ENCODE measurements around the gene SCARB1. TPM values are rescaled to one million over a fixed set of nuclear protein-coding genes. Genes with fewer than 3 reads are reported as not detected.
A peak's percentile ranks its signal among the peaks of the same experiment; 100 is the strongest.

SCARB1 gene
- total and polyA plus RNA-seq, 2 of the 13 experiments (the other 11 are each of a cell fraction or from before 2014, with no cell fraction given) = 63.4 to 160 TPM

GRCh38 chr12:124767066-124767821 is 96.4 kb downstream of the SCARB1 start:
- intact Hi-C loops (cut with micrococcal nuclease; ENCODE audit: unreplicated experiment) = no loop called here
- in situ Hi-C loops (cut with HindIII; ENCODE audit: extremely low pct_ligation_motif_present, low pct_unique_long_range_greater_than_20kb) = loop anchor here (5.0 to 10.0 kb wide), 2 partner anchors 200 to 412 kb away; partner anchors contain the start of gene NCOR2
- BruUV-seq (replicated peaks) = no TSS peak
- FAIRE-seq = peak; percentile 77
- POLR2A ChIA-PET = no interaction called here
- H3K9me3 ChIP-seq (ENCODE audit: low read length) = peaks cover 15% of the 10 kb centered on the region
- H3K27ac ChIP-seq (ENCODE audit: extremely low read length, insufficient read depth, low read length) = no peak overlapping the region
- no peak overlapping the region for H3K9ac ChIP-seq (ENCODE audit: insufficient read depth, low read depth, low read length)
- H2AFZ ChIP-seq (ENCODE audit: low read length) = no peak overlapping the region
- ATAC-seq = peak; percentile 87
- H3K36me3 ChIP-seq (replicated peaks in 1 of 2; ENCODE audit: control insufficient read depth in 1 of 2, insufficient read depth in 2 of 2, low read length in 2 of 2) = no peaks in the 10 kb centered on the region
- H4K20me1 ChIP-seq (ENCODE audit: insufficient read depth, low read length) = no peaks in the 10 kb centered on the region
- CTCF ChIA-PET (ENCODE audit: low intra/inter-chr PET ratio, low total read pairs) = no interaction called here
- DNase-seq (ENCODE audit: low spot score) = peak; percentile 62
- no peak overlapping the region for H3K4me3 ChIP-seq (replicated peaks in 1 of 3; ENCODE audit: insufficient read depth in 1 of 3, low read depth in 2 of 3, low read length in 3 of 3)
- H3K79me2 ChIP-seq (ENCODE audit: insufficient read depth, low read length) = no peaks in the 10 kb centered on the region
- 5% methylated on average over 17 of the region's 21 CpGs for WGBS (ENCODE audit: low lambda C conversion rate)
- H3K4me1 ChIP-seq (ENCODE audit: insufficient read depth, low read length) = peaks cover 30% of the 10 kb centered on the region
- peaks cover 0 to 5% of the 10 kb centered on the region in 2 experiments; a peak in 2 of 5 replicates for H3K27me3 ChIP-seq (ENCODE audit: control insufficient read depth in 1 of 2, insufficient read depth in 2 of 2, low read length in 2 of 2)
- H3K4me2 ChIP-seq (ENCODE audit: low read depth, low read length) = peak overlapping the region; percentile 25; the same call in 1 of the 2 replicates
- TF ChIP-seq ZNF598 (CRISPR knock-in tag; IDR thresholded peaks at IDR 0.05; ENCODE audit: borderline replicate concordance) = no peak
- no peak for TF ChIP-seq ZNF747 (CRISPR knock-in tag; IDR thresholded peaks at IDR 0.05; ENCODE audit: borderline replicate concordance)
- no peak for TF ChIP-seq ZFP36L2 (CRISPR knock-in tag; IDR thresholded peaks at IDR 0.05)
- TF ChIP-seq MTF1 (CRISPR knock-in tag; IDR thresholded peaks at IDR 0.05) = no peak
- no peak for TF ChIP-seq ZBTB7A (CRISPR knock-in tag; IDR thresholded peaks at IDR 0.05)
- no peak for TF ChIP-seq ZSCAN20 (CRISPR knock-in tag; IDR thresholded peaks at IDR 0.05; ENCODE audit: borderline replicate concordance)
- no peak for TF ChIP-seq ZNF512 (CRISPR knock-in tag; IDR thresholded peaks at IDR 0.05)
- no peak for TF ChIP-seq ZNF30 (CRISPR knock-in tag; IDR thresholded peaks at IDR 0.05)
- no peak for TF ChIP-seq SP1 (IDR thresholded peaks at IDR 0.05)
- no peak for TF ChIP-seq SP1 (CRISPR knock-in tag; IDR thresholded peaks at IDR 0.05)
- TF ChIP-seq FOXP4 (CRISPR knock-in tag; IDR thresholded peaks at IDR 0.05) = no peak
- no peak for TF ChIP-seq SKIL (CRISPR knock-in tag; IDR thresholded peaks at IDR 0.05; ENCODE audit: borderline replicate concordance)
- TF ChIP-seq ZBTB4 (CRISPR knock-in tag; IDR thresholded peaks at IDR 0.05; ENCODE audit: borderline replicate concordance) = 0 out of 2 replicates have a peak, but pooled peaks have one; percentile 60
- peak; percentile 43; the same call in 1 of the 2 replicates for TF ChIP-seq RCOR2 (CRISPR knock-in tag; IDR thresholded peaks at IDR 0.05)
- no peak for TF ChIP-seq ZNF550 (CRISPR knock-in tag; IDR thresholded peaks at IDR 0.05; ENCODE audit: borderline replicate concordance)
